Endothelial cell of umbilical vein (primary cell): ENCODE measurements around the gene PDE1A. TPM values are rescaled to one million over a fixed set of nuclear protein-coding genes. Genes with fewer than 3 reads are reported as not detected.

Experiments used
- BruUV-seq: library from RNA; stranded (reverse); fragments of 400-500 nt; replicated peaks from 2 replicates; lab custom pipeline; 2021; lab: Mats Ljungman, UMichigan
- CTCF ChIA-PET: fragments of 300-600, 350-600 bp; sonication (Branson Sonifier 250); formaldehyde crosslinking; loops from one replicate; lab custom pipeline; 2021; ENCODE audit warnings: antibody characterized with exemption, inconsistent platforms; lab: Charles Lee
- POLR2A ChIA-PET: fragments of 300-600, 350-600 bp; sonication (Branson Sonifier 250); formaldehyde crosslinking; loops from one replicate; lab custom pipeline; 2021; ENCODE audit warnings: antibody characterized with exemption, inconsistent platforms; lab: Charles Lee
- DNase-seq: peaks from one replicate; pipeline ENCODE4 v3.0.0-alpha.2; 2011; ENCODE audit warnings: low read depth, low spot score
- FAIRE-seq: peaks from 2 replicates; lab custom pipeline; 2011; peaks lifted over from hg19 to GRCh38; lab: Jason Lieb, UNC
- H2AFZ ChIP-seq: 2 replicates; pipeline ENCODE4 v1.6.0; 2012; ENCODE audit warnings: low read depth, low read length, control low read depth, inconsistent platforms
- H3K27ac ChIP-seq: 2 replicates; pipeline ENCODE4 v1.5.1; 2011; ENCODE audit warnings: low read depth, mild to moderate bottlenecking, control low read depth, low read length, moderate library complexity; ENCODE audit not compliant: insufficient read depth
- H3K27me3 ChIP-seq, 2 experiments: 2 replicates each; pipeline versions ENCODE4 v1.6.0 to v1.6.1; 2011; ENCODE audit warnings: low read length in 2 of 2, mixed read lengths in 1 of 2; ENCODE audit not compliant: control insufficient read depth in 2 of 2, insufficient read depth in 2 of 2
- H3K36me3 ChIP-seq, 2 experiments: 2 replicates in 1 of 2; 3 replicates in 1 of 2; pipeline ENCODE4 v1.5.1; 2011; ENCODE audit warnings: low read length in 2 of 2, mild to moderate bottlenecking in 1 of 2, moderate library complexity in 1 of 2; ENCODE audit not compliant: control insufficient read depth in 2 of 2, insufficient read depth in 2 of 2; ENCODE audit errors: extremely low read depth in 1 of 2
- H3K4me1 ChIP-seq: 3 replicates; pipeline ENCODE4 v1.5.1; 2011; ENCODE audit warnings: mild to moderate bottlenecking, low read length; ENCODE audit not compliant: control insufficient read depth, insufficient read depth; ENCODE audit errors: extremely low read depth
- H3K4me2 ChIP-seq: 2 replicates; pipeline ENCODE4 v1.6.1; 2011; ENCODE audit warnings: low read length, control low read depth, mixed read lengths; ENCODE audit not compliant: insufficient read depth
- H3K4me3 ChIP-seq, 3 experiments: fragments of 200-600 bp in 1 of 3; sonication (generic), shearing (Covaris generic) in 1 of 3; replicated peaks in 1 of 3; 2 replicates each; pipeline ENCODE4 v1.5.1; 2011 to 2016; ENCODE audit warnings: control low read depth in 3 of 3, low read length in 3 of 3, mild to moderate bottlenecking in 2 of 3, inconsistent platforms in 1 of 3, low read depth in 1 of 3, moderate library complexity in 1 of 3; ENCODE audit not compliant: insufficient read depth in 1 of 3
- H3K79me2 ChIP-seq: 2 replicates; pipeline ENCODE4 v1.6.0; 2012; ENCODE audit warnings: low read length, inconsistent platforms; ENCODE audit not compliant: control insufficient read depth, insufficient read depth
- H3K9ac ChIP-seq: replicated peaks from 2 replicates; pipeline ENCODE3; 2011; ENCODE audit warnings: low read length, control low read depth; ENCODE audit not compliant: insufficient read depth; ENCODE audit errors: extremely low read depth
- H3K9me1 ChIP-seq: replicated peaks from 3 replicates; pipeline ENCODE4 v1.6.0; 2011; ENCODE audit warnings: mild to moderate bottlenecking, low read length; ENCODE audit not compliant: control insufficient read depth, insufficient read depth; ENCODE audit errors: extremely low read depth
- H3K9me3 ChIP-seq: replicated peaks from 2 replicates; pipeline ENCODE4 v1.5.1; 2012; ENCODE audit warnings: low read length, inconsistent platforms; ENCODE audit not compliant: control insufficient read depth, insufficient read depth
- H4K20me1 ChIP-seq: replicated peaks from 2 replicates; pipeline ENCODE3; 2011; ENCODE audit warnings: mild to moderate bottlenecking, low read length; ENCODE audit not compliant: control insufficient read depth, insufficient read depth; ENCODE audit errors: extremely low read depth
- EZH2 ChIP-seq: IDR thresholded peaks from 2 replicates; pipeline ENCODE4 v1.6.1; 2012; ENCODE audit warnings: borderline replicate concordance, low read depth, mild to moderate bottlenecking, moderate library complexity, low read length, inconsistent platforms; ENCODE audit not compliant: severe bottlenecking
- FOS ChIP-seq: IDR thresholded peaks from 2 replicates; pipeline ENCODE4 v1.6.1; 2011; ENCODE audit warnings: mild to moderate bottlenecking, low read length, moderate library complexity, borderline replicate concordance; ENCODE audit not compliant: insufficient read depth
- GATA2 ChIP-seq: IDR thresholded peaks from 2 replicates; pipeline ENCODE4 v1.7.0; 2011; ENCODE audit warnings: low read depth, mild to moderate bottlenecking, moderate library complexity, mixed read lengths, low read length; ENCODE audit not compliant: insufficient read length, insufficient read depth
- JUN ChIP-seq: IDR thresholded peaks from 2 replicates; pipeline ENCODE4 v1.6.1; 2011; ENCODE audit warnings: borderline replicate concordance, low read depth; ENCODE audit not compliant: insufficient read length, insufficient read depth
- MYC ChIP-seq: IDR thresholded peaks from one replicate; pipeline ENCODE4 v1.6.1; 2011; ENCODE audit warnings: mild to moderate bottlenecking, low read depth, low read length
- POLR2A ChIP-seq: IDR thresholded peaks from 2 replicates; pipeline ENCODE4 v1.6.1; 2012; ENCODE audit warnings: low read depth, mild to moderate bottlenecking, control low read depth, low read length
- POLR2AphosphoS5 ChIP-seq: IDR thresholded peaks from 2 replicates; pipeline ENCODE4 v1.6.1; 2012; ENCODE audit warnings: low read depth, mild to moderate bottlenecking, control low read depth, low read length, moderate library complexity; ENCODE audit not compliant: insufficient read depth
- dilution Hi-C: fragments of 300-500 bp; cut with MboI; formaldehyde crosslinking; loops from one replicate; pipeline ENCODE4 v1.15.0; 2019; ENCODE audit warnings: low sequenced_read_pairs; ENCODE audit not compliant: extremely low pct_ligation_motif_present
- intact Hi-C: fragments of 100-400 bp; cut with micrococcal nuclease; formaldehyde crosslinking; loops from one replicate; pipeline ENCODE4 v1.10.0; 2022
- polyA plus RNA-seq, 4 experiments: library from polyadenylated mRNA; depleted of rRNA in 3 of 4; stranded (reverse) in 3 of 4; unstranded in 1 of 4; fragments of >200 nt; gene quantifications; 2 replicates each; pipeline versions ENCODE4 v1.2.1 to v1.2.3, GENCODE V29; 2011 to 2012; ENCODE audit warnings: missing spikeins in 1 of 4
- total RNA-seq: library from RNA; stranded (reverse); gene quantifications from 2 replicates; pipeline ENCODE4 v1.2.3, GENCODE V29; 2021
- TF ChIP-seq, protein P1 (sequence below): IDR thresholded peaks from 2 replicates; pipeline ENCODE4 v1.6.1; 2011; ENCODE audit not compliant: insufficient read depth, insufficient read length
- TF ChIP-seq, protein P2 (sequence below), 2 donors: IDR thresholded peaks; 1 replicate in 1 of 2; 2 replicates in 1 of 2; pipeline ENCODE4 v1.5.1; 2011; ENCODE audit warnings: low read length in 2 of 2, mild to moderate bottlenecking in 2 of 2, moderate library complexity in 2 of 2, control low read depth in 1 of 2, inconsistent platforms in 1 of 2, low read depth in 1 of 2; ENCODE audit not compliant: insufficient read depth in 1 of 2; ENCODE audit errors: extremely low read depth in 1 of 2

Gene PDE1A
- total and polyA plus RNA-seq, 2 donors (not counting 3 experiments of a cell fraction or from before 2014, with no cell fraction given), result 0.43 to 0.49 TPM

DNA sequence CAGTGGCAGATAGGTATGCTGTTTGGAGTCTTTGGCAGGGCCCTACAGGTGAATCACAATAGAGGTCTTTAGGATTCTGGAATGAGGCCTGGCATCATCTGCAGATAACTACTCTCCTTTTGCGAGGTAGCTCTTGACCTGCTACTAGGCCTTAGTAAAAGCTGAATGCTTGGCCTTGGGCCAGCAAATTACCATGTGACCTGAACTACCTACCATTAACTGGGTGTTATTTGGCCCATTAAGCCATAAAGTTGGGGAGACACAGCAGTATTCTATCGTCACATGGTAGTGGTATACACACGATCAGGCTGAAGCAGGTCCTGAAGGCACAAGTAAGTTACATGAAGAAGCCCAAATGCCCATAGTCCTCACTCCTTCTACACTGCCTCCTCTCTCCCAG, 263.0 kb downstream of the PDE1A start:
- no peak for FAIRE-seq

More for the DNA sequence above, 263.0 kb downstream of the PDE1A start:
- Histone ChIP-seq H4K20me1 (no peaks in the 10 kb centered on the region), H3K4me1 (no peaks in the 10 kb centered on the region), H2AFZ (no peak overlapping the region), H3K9me3 (no peaks in the 10 kb centered on the region), H3K9ac (no peak overlapping the region), H3K4me2 (no peak overlapping the region), H3K79me2 (no peaks in the 10 kb centered on the region), H3K36me3 (no peaks in the 10 kb centered on the region), H3K4me3 (no peak overlapping the region), H3K27ac (no peak overlapping the region), H3K27me3 (no peaks in the 10 kb centered on the region), H3K9me1 (no peaks in the 10 kb centered on the region)
- dilution Hi-C loops (no loop called here), intact Hi-C loops (no loop called here)
- no TSS peak for BruUV-seq
- POLR2A ChIA-PET, result no interaction called here
- no peak for TF ChIP-seq POLR2A
- no peak for TF ChIP-seq MYC
- no peak for TF ChIP-seq EZH2
- TF ChIP-seq, protein P1, sequence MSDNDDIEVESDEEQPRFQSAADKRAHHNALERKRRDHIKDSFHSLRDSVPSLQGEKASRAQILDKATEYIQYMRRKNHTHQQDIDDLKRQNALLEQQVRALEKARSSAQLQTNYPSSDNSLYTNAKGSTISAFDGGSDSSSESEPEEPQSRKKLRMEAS, result no peak
- TF ChIP-seq GATA2, result no peak
- no peak for TF ChIP-seq POLR2AphosphoS5
- no peak for TF ChIP-seq JUN
- TF ChIP-seq FOS, result no peak
- TF ChIP-seq, protein P2, sequence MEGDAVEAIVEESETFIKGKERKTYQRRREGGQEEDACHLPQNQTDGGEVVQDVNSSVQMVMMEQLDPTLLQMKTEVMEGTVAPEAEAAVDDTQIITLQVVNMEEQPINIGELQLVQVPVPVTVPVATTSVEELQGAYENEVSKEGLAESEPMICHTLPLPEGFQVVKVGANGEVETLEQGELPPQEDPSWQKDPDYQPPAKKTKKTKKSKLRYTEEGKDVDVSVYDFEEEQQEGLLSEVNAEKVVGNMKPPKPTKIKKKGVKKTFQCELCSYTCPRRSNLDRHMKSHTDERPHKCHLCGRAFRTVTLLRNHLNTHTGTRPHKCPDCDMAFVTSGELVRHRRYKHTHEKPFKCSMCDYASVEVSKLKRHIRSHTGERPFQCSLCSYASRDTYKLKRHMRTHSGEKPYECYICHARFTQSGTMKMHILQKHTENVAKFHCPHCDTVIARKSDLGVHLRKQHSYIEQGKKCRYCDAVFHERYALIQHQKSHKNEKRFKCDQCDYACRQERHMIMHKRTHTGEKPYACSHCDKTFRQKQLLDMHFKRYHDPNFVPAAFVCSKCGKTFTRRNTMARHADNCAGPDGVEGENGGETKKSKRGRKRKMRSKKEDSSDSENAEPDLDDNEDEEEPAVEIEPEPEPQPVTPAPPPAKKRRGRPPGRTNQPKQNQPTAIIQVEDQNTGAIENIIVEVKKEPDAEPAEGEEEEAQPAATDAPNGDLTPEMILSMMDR (IDR thresholded peaks at IDR 0.05; ENCODE audit: extremely low read depth in 1 of 2, insufficient read depth in 1 of 2, low read depth in 1 of 2, low read length in 2 of 2), result no peak
- CTCF ChIA-PET, result no interaction called here
- no peak for DNase-seq
